Measurements from ENCODE around the gene ACTR3C.

ACTR3C gene

DNA sequence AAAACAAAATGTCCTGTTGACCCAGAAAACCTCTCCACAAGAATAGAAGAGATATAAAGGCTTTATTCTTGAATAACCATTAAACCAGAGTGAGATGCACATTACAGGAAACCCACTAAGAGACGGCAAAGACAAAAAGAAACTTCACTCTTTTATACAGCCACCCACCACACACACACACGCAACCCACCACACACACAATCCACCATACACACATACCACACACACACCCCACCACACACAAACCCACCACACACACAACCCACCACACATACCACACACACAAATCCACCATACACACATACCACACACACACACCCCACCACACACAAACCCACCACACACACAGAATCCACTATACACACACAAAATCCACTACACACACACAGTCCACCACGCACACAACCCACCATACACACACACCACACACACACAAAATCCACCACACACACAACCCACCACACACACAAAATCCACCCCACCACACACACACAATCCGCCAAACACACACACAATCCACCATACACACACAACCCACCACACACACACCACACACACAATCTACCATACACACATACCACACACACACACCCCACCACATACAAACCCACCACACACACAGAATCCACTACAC lies 35.8 kb upstream of the ACTR3C start:
- H4K20me1 ChIP-seq (ENCODE audit: insufficient read depth, low read length): no peaks in the 10 kb centered on the region
- H3K27me3 ChIP-seq (ENCODE audit: low read depth, low read length): no peaks in the 10 kb centered on the region
- H3K4me2 ChIP-seq (ENCODE audit: low read length): no peak overlapping the region
- peaks cover 73% of the 10 kb centered on the region for H3K4me1 ChIP-seq (ENCODE audit: low read length)
- no peak overlapping the region for H3K27ac ChIP-seq (ENCODE audit: low read length)
- no peaks in the 10 kb centered on the region for H3K9me3 ChIP-seq (ENCODE audit: insufficient read depth, low read length)
- H3K36me3 ChIP-seq (replicated peaks; ENCODE audit: low read depth, low read length): no peaks in the 10 kb centered on the region
- H3K9ac ChIP-seq (ENCODE audit: low read length): no peak overlapping the region
- TF ChIP-seq EZH2phosphoT487 (IDR thresholded peaks at IDR 0.05; ENCODE audit: low read depth) (no peak), CTCF (IDR thresholded peaks at IDR 0.05; ENCODE audit: low read depth, low read length) (no peak)
- H2AFZ ChIP-seq (ENCODE audit: low read depth, low read length): no peak overlapping the region
- no peaks in the 10 kb centered on the region for H3K79me2 ChIP-seq (ENCODE audit: low read length)
- H3K4me3 ChIP-seq (ENCODE audit: low read length): no peak overlapping the region

GRCh38 chr7:150358433-150358832 lies 35.1 kb upstream of the ACTR3C start:
- Histone ChIP-seq H3K4me3 (ENCODE audit: low read length) (no peak overlapping the region), H2AFZ (ENCODE audit: low read depth, low read length) (no peak overlapping the region), H3K9ac (ENCODE audit: low read length) (no peak overlapping the region), H3K4me2 (ENCODE audit: low read length) (peak overlapping the region; percentile 85), H3K9me3 (ENCODE audit: insufficient read depth, low read length) (no peaks in the 10 kb centered on the region), H3K4me1 (ENCODE audit: low read length) (peaks cover 66% of the 10 kb centered on the region), H3K27me3 (ENCODE audit: low read depth, low read length) (no peaks in the 10 kb centered on the region), H3K79me2 (ENCODE audit: low read length) (no peaks in the 10 kb centered on the region), H4K20me1 (ENCODE audit: insufficient read depth, low read length) (no peaks in the 10 kb centered on the region), H3K36me3 (replicated peaks; ENCODE audit: low read depth, low read length) (no peaks in the 10 kb centered on the region), H3K27ac (ENCODE audit: low read length) (peak overlapping the region; percentile 71)
- TF ChIP-seq CTCF (IDR thresholded peaks at IDR 0.05; ENCODE audit: low read depth, low read length) (no peak), EZH2phosphoT487 (IDR thresholded peaks at IDR 0.05; ENCODE audit: low read depth) (no peak)

GRCh38 chr7:150357771-150358427 lies 34.6 kb upstream of the ACTR3C start:
- no peak for TF ChIP-seq EZH2phosphoT487 (IDR thresholded peaks at IDR 0.05; ENCODE audit: low read depth)
- TF ChIP-seq CTCF (IDR thresholded peaks at IDR 0.05; ENCODE audit: low read depth, low read length): no peak; the same call in 1 of the 2 replicates
- Histone ChIP-seq H3K27ac (ENCODE audit: low read length) (peak overlapping the region; percentile 71), H3K4me1 (ENCODE audit: low read length) (peaks cover 61% of the 10 kb centered on the region), H4K20me1 (ENCODE audit: insufficient read depth, low read length) (no peaks in the 10 kb centered on the region), H3K4me2 (ENCODE audit: low read length) (peak overlapping the region; percentile 85), H3K9me3 (ENCODE audit: insufficient read depth, low read length) (no peaks in the 10 kb centered on the region), H3K4me3 (ENCODE audit: low read length) (peak overlapping the region; percentile 55), H3K27me3 (ENCODE audit: low read depth, low read length) (no peaks in the 10 kb centered on the region), H3K9ac (ENCODE audit: low read length) (peak overlapping the region; percentile 53), H3K79me2 (ENCODE audit: low read length) (no peaks in the 10 kb centered on the region), H3K36me3 (replicated peaks; ENCODE audit: low read depth, low read length) (no peaks in the 10 kb centered on the region), H2AFZ (ENCODE audit: low read depth, low read length) (peak overlapping the region; percentile 94)

DNA sequence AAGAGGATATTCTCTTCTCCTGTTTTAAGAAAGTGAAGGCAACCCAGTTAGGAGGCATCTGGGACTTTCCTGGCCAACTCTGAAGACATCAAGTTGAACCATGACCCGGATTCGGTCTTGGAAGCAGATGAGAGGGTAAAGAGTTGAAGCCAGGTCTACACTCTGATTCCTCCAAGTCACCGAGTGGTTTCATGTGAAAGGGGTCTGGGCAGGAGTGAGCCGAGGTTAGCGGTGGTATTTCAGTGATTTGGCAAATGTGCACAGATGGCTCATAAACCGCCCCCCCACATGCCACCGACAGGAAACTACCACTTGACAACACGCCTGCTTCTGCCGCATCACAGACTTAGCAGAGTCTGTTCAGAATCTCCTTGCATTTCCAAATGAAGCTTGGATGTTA lies 33.9 kb upstream of the ACTR3C start:
- H3K4me2 ChIP-seq (ENCODE audit: low read length): peak overlapping the region; percentile 85
- H3K9ac ChIP-seq (ENCODE audit: low read length): peak overlapping the region; percentile 53
- no peaks in the 10 kb centered on the region for H4K20me1 ChIP-seq (ENCODE audit: insufficient read depth, low read length)
- no peaks in the 10 kb centered on the region for H3K79me2 ChIP-seq (ENCODE audit: low read length)
- H2AFZ ChIP-seq (ENCODE audit: low read depth, low read length): peak overlapping the region; percentile 94
- peak overlapping the region; percentile 55 for H3K4me3 ChIP-seq (ENCODE audit: low read length)
- H3K9me3 ChIP-seq (ENCODE audit: insufficient read depth, low read length): no peaks in the 10 kb centered on the region
- H3K27me3 ChIP-seq (ENCODE audit: low read depth, low read length): no peaks in the 10 kb centered on the region
- peak overlapping the region; percentile 71 for H3K27ac ChIP-seq (ENCODE audit: low read length)
- TF ChIP-seq CTCF (IDR thresholded peaks at IDR 0.05; ENCODE audit: low read depth, low read length) (no peak), EZH2phosphoT487 (IDR thresholded peaks at IDR 0.05; ENCODE audit: low read depth) (no peak)
- H3K4me1 ChIP-seq (ENCODE audit: low read length): peaks cover 56% of the 10 kb centered on the region
- H3K36me3 ChIP-seq (replicated peaks; ENCODE audit: low read depth, low read length): no peaks in the 10 kb centered on the region
